Measurements from ENCODE around the gene PHC2.
A peak's percentile ranks its signal among the peaks of the same experiment; 100 is the strongest.
"Not testable (repeated sequence)": the region's sequence is repeated elsewhere in the genome, so short reads cannot be mapped to it uniquely, and the experiment has no call there.

The PHC2 gene

GRCh38 chr1:33310702-33311101 is 120.2 kb downstream of the PHC2 start:
- no peak for DNase-seq (ENCODE audit: low spot score)

GRCh38 chr1:33309351-33309750 is 121.5 kb downstream of the PHC2 start:
- DNase-seq (ENCODE audit: low spot score): not testable (repeated sequence)

GRCh38 chr1:33307494-33307864 is 123.4 kb downstream of the PHC2 start:
- DNase-seq (ENCODE audit: low spot score): no peak

GRCh38 chr1:33306653-33307493 is 124.0 kb downstream of the PHC2 start:
- no peak for DNase-seq (ENCODE audit: low spot score)

- no peak for DNase-seq (ENCODE audit: low spot score)
These were observed 124.9 kb downstream of the PHC2 start for GRCh38 chr1:33305816-33306652.

GRCh38 chr1:33305016-33305415 is 125.9 kb downstream of the PHC2 start:
- no peak for DNase-seq (ENCODE audit: low spot score)

GRCh38 chr1:33302325-33302724 is 128.6 kb downstream of the PHC2 start:
- no peak for DNase-seq (ENCODE audit: low spot score)

GRCh38 chr1:33301273-33301984 is 129.5 kb downstream of the PHC2 start:
- DNase-seq (ENCODE audit: low spot score): no peak

- DNase-seq (ENCODE audit: low spot score): no peak
These were observed 130.2 kb downstream of the PHC2 start for GRCh38 chr1:33300673-33301072.

GRCh38 chr1:33299461-33300155 is 131.3 kb downstream of the PHC2 start:
- no peak for DNase-seq (ENCODE audit: low spot score)

GRCh38 chr1:33298623-33299277 is 132.1 kb downstream of the PHC2 start:
- peak; percentile 53 for DNase-seq (ENCODE audit: low spot score)

GRCh38 chr1:33297911-33298622 is 132.8 kb downstream of the PHC2 start:
- no peak for DNase-seq (ENCODE audit: low spot score)

GRCh38 chr1:33296824-33297223 is 134.1 kb downstream of the PHC2 start:
- no peak for DNase-seq (ENCODE audit: low spot score)

GRCh38 chr1:33296082-33296458 is 134.8 kb downstream of the PHC2 start:
- DNase-seq (ENCODE audit: low spot score): no peak

- peak; percentile 70 for DNase-seq (ENCODE audit: low spot score)
These were observed 135.3 kb downstream of the PHC2 start for GRCh38 chr1:33295450-33296081.

GRCh38 chr1:33295023-33295422 is 135.9 kb downstream of the PHC2 start:
- no peak for DNase-seq (ENCODE audit: low spot score)

- DNase-seq (ENCODE audit: low spot score): no peak
These were observed 136.6 kb downstream of the PHC2 start for GRCh38 chr1:33294071-33295010.

GRCh38 chr1:33292726-33293340 is 138.1 kb downstream of the PHC2 start:
- DNase-seq (ENCODE audit: low spot score): no peak

- not testable (repeated sequence) for DNase-seq (ENCODE audit: low spot score)
These were observed 140.3 kb downstream of the PHC2 start for GRCh38 chr1:33290615-33291014.

Measured in LoVo (cell line).